Measurements from ENCODE around the gene CLPTM1L. TPM values are rescaled to one million over a fixed set of nuclear protein-coding genes. Genes with fewer than 3 reads are reported as not detected.
A peak's percentile ranks its signal among the peaks of the same experiment; 100 is the strongest.

The CLPTM1L gene
- total RNA-seq, 1 experiment from 2014 or later: 83.2 TPM

GRCh38 chr5:1314564-1314982 is 30.3 kb downstream of the CLPTM1L start:
- no peak overlapping the region for H3K4me3 ChIP-seq
- H3K9me3 ChIP-seq (replicated peaks): no peaks in the 10 kb centered on the region
- peaks cover 9% of the 10 kb centered on the region for H3K4me1 ChIP-seq
- H3K36me3 ChIP-seq: no peaks in the 10 kb centered on the region
- H3K27ac ChIP-seq: no peak overlapping the region
- DNase-seq: no peak
- no peaks in the 10 kb centered on the region for H3K27me3 ChIP-seq

GRCh38 chr5:1312993-1313833 is 31.7 kb downstream of the CLPTM1L start:
- Histone ChIP-seq H3K27ac (no peak overlapping the region), H3K9me3 (replicated peaks) (no peaks in the 10 kb centered on the region), H3K36me3 (no peaks in the 10 kb centered on the region), H3K27me3 (no peaks in the 10 kb centered on the region), H3K4me3 (no peak overlapping the region), H3K4me1 (peaks cover 9% of the 10 kb centered on the region)
- no peak for DNase-seq

GRCh38 chr5:1312206-1312605 is 32.7 kb downstream of the CLPTM1L start:
- H3K27ac ChIP-seq: no peak overlapping the region

GRCh38 chr5:1311439-1312055 is 33.4 kb downstream of the CLPTM1L start:
- Histone ChIP-seq H3K4me1 (peaks cover 9% of the 10 kb centered on the region), H3K27me3 (no peaks in the 10 kb centered on the region), H3K36me3 (no peaks in the 10 kb centered on the region), H3K4me3 (no peak overlapping the region), H3K27ac (no peak overlapping the region), H3K9me3 (replicated peaks) (no peaks in the 10 kb centered on the region)
- DNase-seq: no peak

More at GRCh38 chr5:1312206-1312605, 32.7 kb downstream of the CLPTM1L start:
- no peaks in the 10 kb centered on the region for H3K27me3 ChIP-seq
- H3K9me3 ChIP-seq (replicated peaks): no peaks in the 10 kb centered on the region
- no peak for DNase-seq
- no peak overlapping the region for H3K4me3 ChIP-seq
- H3K4me1 ChIP-seq: peaks cover 9% of the 10 kb centered on the region
- no peaks in the 10 kb centered on the region for H3K36me3 ChIP-seq

GRCh38 chr5:1310118-1310517 is 34.8 kb downstream of the CLPTM1L start:
- H3K36me3 ChIP-seq: no peaks in the 10 kb centered on the region
- H3K4me1 ChIP-seq: no peaks in the 10 kb centered on the region
- no peak for DNase-seq
- no peaks in the 10 kb centered on the region for H3K27me3 ChIP-seq
- no peak overlapping the region for H3K27ac ChIP-seq
- H3K9me3 ChIP-seq (replicated peaks): no peaks in the 10 kb centered on the region
- no peak overlapping the region for H3K4me3 ChIP-seq

GRCh38 chr5:1304033-1304432 is 40.9 kb downstream of the CLPTM1L start:
- no peak overlapping the region for H3K4me3 ChIP-seq
- no peaks in the 10 kb centered on the region for H3K36me3 ChIP-seq
- no peak overlapping the region for H3K27ac ChIP-seq
- no peaks in the 10 kb centered on the region for H3K27me3 ChIP-seq
- H3K9me3 ChIP-seq (replicated peaks): no peaks in the 10 kb centered on the region
- H3K4me1 ChIP-seq: no peaks in the 10 kb centered on the region
- no peak for DNase-seq

GRCh38 chr5:1302258-1302657 is 42.6 kb downstream of the CLPTM1L start:
- H3K4me1 ChIP-seq: no peaks in the 10 kb centered on the region
- no peak overlapping the region for H3K4me3 ChIP-seq
- DNase-seq: no peak
- no peak overlapping the region for H3K27ac ChIP-seq
- H3K27me3 ChIP-seq: no peaks in the 10 kb centered on the region
- no peaks in the 10 kb centered on the region for H3K36me3 ChIP-seq
- H3K9me3 ChIP-seq (replicated peaks): no peaks in the 10 kb centered on the region

- Histone ChIP-seq H3K36me3 (no peaks in the 10 kb centered on the region), H3K9me3 (replicated peaks) (no peaks in the 10 kb centered on the region), H3K27ac (no peak overlapping the region), H3K4me1 (no peaks in the 10 kb centered on the region), H3K4me3 (no peak overlapping the region), H3K27me3 (no peaks in the 10 kb centered on the region)
- no peak for DNase-seq
Observed at GRCh38 chr5:1300581-1301083, 44.3 kb downstream of the CLPTM1L start.

GRCh38 chr5:1299961-1300360 is 44.9 kb downstream of the CLPTM1L start:
- Histone ChIP-seq H3K36me3 (no peaks in the 10 kb centered on the region), H3K27ac (no peak overlapping the region), H3K9me3 (replicated peaks) (no peaks in the 10 kb centered on the region), H3K27me3 (no peaks in the 10 kb centered on the region), H3K4me1 (no peaks in the 10 kb centered on the region), H3K4me3 (no peak overlapping the region)
- DNase-seq: no peak

GRCh38 chr5:1299511-1299850 is 45.4 kb downstream of the CLPTM1L start:
- no peak overlapping the region for H3K4me3 ChIP-seq
- no peak overlapping the region for H3K27ac ChIP-seq
- no peaks in the 10 kb centered on the region for H3K27me3 ChIP-seq
- no peaks in the 10 kb centered on the region for H3K36me3 ChIP-seq
- DNase-seq: peak; percentile 16 to 24
- no peaks in the 10 kb centered on the region for H3K4me1 ChIP-seq
- no peaks in the 10 kb centered on the region for H3K9me3 ChIP-seq (replicated peaks)

GRCh38 chr5:1298723-1299510 is 46.0 kb downstream of the CLPTM1L start:
- Histone ChIP-seq H3K4me3 (no peak overlapping the region), H3K9me3 (replicated peaks) (no peaks in the 10 kb centered on the region), H3K27me3 (no peaks in the 10 kb centered on the region), H3K36me3 (no peaks in the 10 kb centered on the region), H3K27ac (no peak overlapping the region), H3K4me1 (no peaks in the 10 kb centered on the region)
- no peak for DNase-seq

- H3K4me1 ChIP-seq: no peaks in the 10 kb centered on the region
- H3K9me3 ChIP-seq (replicated peaks): no peaks in the 10 kb centered on the region
- H3K4me3 ChIP-seq: no peak overlapping the region
- H3K27ac ChIP-seq: no peak overlapping the region
- no peaks in the 10 kb centered on the region for H3K36me3 ChIP-seq
- no peak for DNase-seq
- no peaks in the 10 kb centered on the region for H3K27me3 ChIP-seq
Observed at GRCh38 chr5:1298067-1298551, 46.8 kb downstream of the CLPTM1L start.

GRCh38 chr5:1297243-1297642 is 47.7 kb downstream of the CLPTM1L start:
- H3K27ac ChIP-seq: no peak overlapping the region
- H3K36me3 ChIP-seq: no peaks in the 10 kb centered on the region
- no peaks in the 10 kb centered on the region for H3K4me1 ChIP-seq
- no peaks in the 10 kb centered on the region for H3K27me3 ChIP-seq
- peak; percentile 42 to 49 for DNase-seq
- H3K9me3 ChIP-seq (replicated peaks): no peaks in the 10 kb centered on the region
- H3K4me3 ChIP-seq: no peak overlapping the region

- Histone ChIP-seq H3K36me3 (no peaks in the 10 kb centered on the region), H3K27ac (no peak overlapping the region), H3K4me1 (no peaks in the 10 kb centered on the region), H3K9me3 (replicated peaks) (no peaks in the 10 kb centered on the region), H3K27me3 (no peaks in the 10 kb centered on the region), H3K4me3 (no peak overlapping the region)
- DNase-seq: no peak
Observed at GRCh38 chr5:1295650-1296037, 49.3 kb downstream of the CLPTM1L start.
